SK-N-SH (cell line): ENCODE results near the gene ZNF101.
A peak's percentile ranks its signal among the peaks of the same experiment; 100 is the strongest.

Source experiments
- CHD2 ChIP-seq: fragments of 150-350 bp; IDR thresholded peaks from 2 replicates; pipeline ENCODE4 v1.6.1; 2018; ENCODE audit warnings: low read length; ENCODE audit not compliant: partially characterized antibody
- CTCF ChIP-seq: fragments of 200-600 bp; sonication (generic); IDR thresholded peaks from 2 replicates; pipeline ENCODE4 v1.6.1; 2017; ENCODE audit warnings: antibody characterized with exemption, mild to moderate bottlenecking, moderate library complexity
- EP300 ChIP-seq, 2 experiments: IDR thresholded peaks; 2 replicates each; pipeline versions ENCODE4 v1.4.0 to v1.6.1; 2012; ENCODE audit warnings: borderline replicate concordance in 1 of 2, low read depth in 1 of 2, low read length in 1 of 2
- GABPA ChIP-seq: IDR thresholded peaks from 2 replicates; pipeline ENCODE4 v1.4.0; 2012; ENCODE audit warnings: low read depth, mild to moderate bottlenecking
- POLR2AphosphoS5 ChIP-seq: IDR thresholded peaks from 2 replicates; pipeline ENCODE4 v1.6.1; 2012; ENCODE audit warnings: low read depth, low read length
- TAF1 ChIP-seq: IDR thresholded peaks from 2 replicates; pipeline ENCODE4 v1.6.1; 2012; ENCODE audit warnings: low read depth, mild to moderate bottlenecking, low read length, moderate library complexity, borderline replicate concordance
- YY1 ChIP-seq: IDR thresholded peaks from 2 replicates; pipeline ENCODE4 v1.4.0; 2012; ENCODE audit warnings: low read depth, mild to moderate bottlenecking

GRCh38 chr19:19657397-19657783 lies 11.2 kb upstream of the ZNF101 start:
- no peak for TF ChIP-seq POLR2AphosphoS5
- no peak for TF ChIP-seq GABPA
- no peak for TF ChIP-seq EP300 (IDR thresholded peaks at IDR 0.05; ENCODE audit: borderline replicate concordance in 1 of 2, low read depth in 1 of 2, low read length in 1 of 2)
- no peak for TF ChIP-seq YY1
- TF ChIP-seq CHD2 = peak; percentile 15
- TF ChIP-seq CTCF = no peak
- TF ChIP-seq TAF1 = no peak
